Stomach (tissue), 9 donors: ENCODE results near the gene WWC1. TPM values are rescaled to one million over a fixed set of nuclear protein-coding genes. Genes with fewer than 3 reads are reported as not detected.
A peak's percentile ranks its signal among the peaks of the same experiment; 100 is the strongest.

Experiments used
- DNase-seq, 2 donors: peaks; one replicate each; pipeline versions ENCODE4 v3.0.0 to v3.0.0-alpha.2; 2013 to 2019
- H3K27ac ChIP-seq, 5 donors: fragments of 200-600 bp in 4 of 5; sonication (generic) in 4 of 5; one replicate each; pipeline ENCODE4 v1.5.1; 2013 to 2019; ENCODE audit warnings: mild to moderate bottlenecking in 1 of 5, moderate library complexity in 1 of 5
- H3K27me3 ChIP-seq, 3 donors: fragments of 200-600 bp; sonication (generic); one replicate each; pipeline ENCODE4 v1.5.1; 2017 to 2019; ENCODE audit warnings: mixed run types in 1 of 3
- H3K36me3 ChIP-seq, 4 donors: fragments of 200-600 bp; sonication (generic); 1 replicate in 3 of 4; 2 replicates in 1 of 4; pipeline ENCODE4 v1.5.1; 2016 to 2019
- H3K4me1 ChIP-seq, 4 donors: fragments of 200-600 bp; sonication (generic); one replicate each; pipeline ENCODE4 v1.5.1; 2016 to 2019
- H3K4me3 ChIP-seq, 4 donors: fragments of 200-600 bp; sonication (generic) in 3 of 4; one replicate each; pipeline ENCODE4 v1.5.1; 2016 to 2019; ENCODE audit warnings: mild to moderate bottlenecking in 1 of 4
- H3K9me3 ChIP-seq, 4 donors: fragments of 200-600 bp; sonication (generic); one replicate each; pipeline ENCODE4 v1.5.1; 2016 to 2019
- EP300 ChIP-seq: sonication (generic); formaldehyde crosslinking; IDR thresholded peaks from one replicate; pipeline ENCODE4 v1.6.1; 2017; ENCODE audit warnings: antibody characterized with exemption
- POLR2A ChIP-seq, 4 donors: fragments of 450-650 bp; IDR thresholded peaks; one replicate each; pipeline ENCODE4 v1.6.1; 2016; ENCODE audit warnings: antibody characterized with exemption in 4 of 4, control low read depth in 2 of 4, mild to moderate bottlenecking in 1 of 4, moderate library complexity in 1 of 4
- POLR2AphosphoS5 ChIP-seq, 3 donors: sonication (generic); formaldehyde crosslinking; IDR thresholded peaks; one replicate each; pipeline ENCODE4 v1.6.1; 2016; ENCODE audit warnings: antibody characterized with exemption in 3 of 3
- WGBS, 5 donors: extraction: QIAGEN DNeasy Blood & Tissue Kit in 3 of 5; methylation state at CpG; one replicate each; pipeline versions ENCODE4 v1.1.5 to v1.1.7; 2013 to 2018; 5-methylcytosine and 5-hydroxymethylcytosine counted together
- intact Hi-C: fragments of 100-400 bp; cut with DNase I; formaldehyde crosslinking; loops from one replicate; pipeline ENCODE4 v1.15.1; 2023; ENCODE audit warnings: low total_unique reads
- polyA plus RNA-seq, 3 donors: library from polyadenylated mRNA; stranded (reverse); fragments of 200-250 nt; gene quantifications; one replicate each; pipeline ENCODE4 v1.2.3, GENCODE V29; 2013
- total RNA-seq, 5 donors: library from RNA; depleted of rRNA; stranded (reverse); fragments of >200 nt; gene quantifications; one replicate each; pipeline versions ENCODE4 v1.1.0 to v1.2.3, GENCODE V29; 2014 to 2016
- TF ChIP-seq, protein P1 (sequence below), 7 experiments: fragments of 450-650 bp in 4 of 7; fragments of 200-600 bp in 3 of 7; sonication (generic) in 3 of 7; IDR thresholded peaks; one replicate each; pipeline ENCODE4 v1.5.1; 2016 to 2019; ENCODE audit warnings: antibody characterized with exemption in 7 of 7, control low read depth in 2 of 7, mild to moderate bottlenecking in 1 of 7
- donor health status: healthy with polysubstance abuse.
- donor health status: Bipolar disorder and iron deficiency.
- donor health status: healthy.

Gene WWC1
- total and polyA plus RNA-seq, 8 donors = 11.3 to 82.6 (median 33.4) TPM

DNA sequence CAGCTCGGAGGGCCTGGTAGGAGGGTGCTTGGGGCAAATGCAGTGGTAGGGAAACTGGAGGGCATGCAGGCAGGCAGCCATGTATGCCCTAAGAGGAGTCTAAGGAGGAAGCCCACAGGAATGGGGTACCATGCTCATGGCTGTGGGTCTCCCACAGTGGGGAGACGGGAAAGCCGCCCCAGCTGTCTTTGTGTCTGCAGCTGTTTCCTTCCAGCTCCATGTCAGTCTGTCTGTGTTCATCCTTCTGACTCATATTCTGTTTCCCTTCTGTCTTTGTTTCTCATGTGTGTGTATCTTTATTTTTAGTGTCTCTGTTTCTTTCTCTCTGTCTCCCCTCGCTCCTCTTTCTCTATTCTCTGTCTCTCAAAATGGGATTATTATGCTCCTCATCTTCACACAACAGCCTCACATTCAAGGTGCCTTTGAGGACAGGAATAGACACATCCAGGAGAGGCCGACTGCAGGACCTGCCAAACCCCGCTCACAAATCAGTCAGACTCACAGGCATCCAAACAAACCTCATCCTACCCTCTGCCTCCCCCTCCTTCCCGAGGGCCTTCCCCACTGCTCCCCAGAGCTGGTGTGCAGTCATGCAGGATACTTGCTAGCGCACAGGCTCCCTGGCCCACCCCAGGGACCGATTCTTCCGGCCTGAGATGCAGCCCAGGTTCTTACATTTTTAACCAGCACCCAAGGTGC is 126.4 kb downstream of the WWC1 start:
- H3K4me1 ChIP-seq = no peaks in the 10 kb centered on the region
- peaks cover 0 to 61% (median 27%) of the 10 kb centered on the region in 4 donors for H3K36me3 ChIP-seq
- 86 to 90% (median 90%) methylated on average over 10 of the region's 10 CpGs for WGBS, 5 donors
- no peaks in the 10 kb centered on the region for H3K9me3 ChIP-seq
- H3K4me3 ChIP-seq = no peak overlapping the region
- H3K27ac ChIP-seq = no peak overlapping the region
- no peak for TF ChIP-seq EP300
- TF ChIP-seq, protein P1, sequence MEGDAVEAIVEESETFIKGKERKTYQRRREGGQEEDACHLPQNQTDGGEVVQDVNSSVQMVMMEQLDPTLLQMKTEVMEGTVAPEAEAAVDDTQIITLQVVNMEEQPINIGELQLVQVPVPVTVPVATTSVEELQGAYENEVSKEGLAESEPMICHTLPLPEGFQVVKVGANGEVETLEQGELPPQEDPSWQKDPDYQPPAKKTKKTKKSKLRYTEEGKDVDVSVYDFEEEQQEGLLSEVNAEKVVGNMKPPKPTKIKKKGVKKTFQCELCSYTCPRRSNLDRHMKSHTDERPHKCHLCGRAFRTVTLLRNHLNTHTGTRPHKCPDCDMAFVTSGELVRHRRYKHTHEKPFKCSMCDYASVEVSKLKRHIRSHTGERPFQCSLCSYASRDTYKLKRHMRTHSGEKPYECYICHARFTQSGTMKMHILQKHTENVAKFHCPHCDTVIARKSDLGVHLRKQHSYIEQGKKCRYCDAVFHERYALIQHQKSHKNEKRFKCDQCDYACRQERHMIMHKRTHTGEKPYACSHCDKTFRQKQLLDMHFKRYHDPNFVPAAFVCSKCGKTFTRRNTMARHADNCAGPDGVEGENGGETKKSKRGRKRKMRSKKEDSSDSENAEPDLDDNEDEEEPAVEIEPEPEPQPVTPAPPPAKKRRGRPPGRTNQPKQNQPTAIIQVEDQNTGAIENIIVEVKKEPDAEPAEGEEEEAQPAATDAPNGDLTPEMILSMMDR (IDR thresholded peaks at IDR 0.05) = no peak
- TF ChIP-seq POLR2AphosphoS5 (IDR thresholded peaks at IDR 0.05) = no peak
- no peak for TF ChIP-seq POLR2A (IDR thresholded peaks at IDR 0.05)
- no peak for DNase-seq
- H3K27me3 ChIP-seq = no peaks in the 10 kb centered on the region
- intact Hi-C loops = no loop called here

DNA sequence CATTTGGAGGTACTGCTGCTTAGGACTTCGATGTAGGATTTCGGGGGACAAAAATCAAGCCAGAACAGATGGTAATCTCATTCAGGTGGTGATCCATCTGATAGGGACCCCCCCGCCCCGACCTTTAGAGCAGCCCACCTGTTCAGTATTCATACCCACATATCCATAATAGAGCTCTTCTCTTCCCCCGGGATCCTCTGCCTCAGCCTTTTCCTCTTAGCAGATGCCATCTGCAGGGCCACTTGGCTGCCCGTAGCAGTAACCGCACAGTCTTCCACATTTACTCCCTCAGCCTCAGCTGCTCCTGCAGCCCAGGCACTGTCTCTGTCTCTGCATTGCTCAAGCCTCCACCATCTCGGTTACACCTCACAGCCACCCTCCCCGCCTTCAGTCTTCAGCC is 129.0 kb downstream of the WWC1 start:
- Histone ChIP-seq H3K9me3 (no peaks in the 10 kb centered on the region), H3K4me1 (peaks cover 0 to 7% (median 5%) of the 10 kb centered on the region in 4 donors), H3K27ac (no peak overlapping the region), H3K4me3 (no peak overlapping the region), H3K36me3 (peaks cover 0 to 50% (median 19%) of the 10 kb centered on the region in 4 donors), H3K27me3 (no peaks in the 10 kb centered on the region)
- DNase-seq = no peak
- intact Hi-C loops = loop anchor here (10.0 kb wide), 1 partner anchor 146 kb away; no protein-coding TSS in a partner anchor
- 83 to 94% (median 88%) methylated on average over 9 of the region's 9 CpGs for WGBS, 5 donors
- no peak for TF ChIP-seq POLR2AphosphoS5 (IDR thresholded peaks at IDR 0.05)
- TF ChIP-seq, protein P1 (IDR thresholded peaks at IDR 0.05) = no peak
- TF ChIP-seq POLR2A (IDR thresholded peaks at IDR 0.05) = no peak
- TF ChIP-seq EP300 = no peak

DNA sequence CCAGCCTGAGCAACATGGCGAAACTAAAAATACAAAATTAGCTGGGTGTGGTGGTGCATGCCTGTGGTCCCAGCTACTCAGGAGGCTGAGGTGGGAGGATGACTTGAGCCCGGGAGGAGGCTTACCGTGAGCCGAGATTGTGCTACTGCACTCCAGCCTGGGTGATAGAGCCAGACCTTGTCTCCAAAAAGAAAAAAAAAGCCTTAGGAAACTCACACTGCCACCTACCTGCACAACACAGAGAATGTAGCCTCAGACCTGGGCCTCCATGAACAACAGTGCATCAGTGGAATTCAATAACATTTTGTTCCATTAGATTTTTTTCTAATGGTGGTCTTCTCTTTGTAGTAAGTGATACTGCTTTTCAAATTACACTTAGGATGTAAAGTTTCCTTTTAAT is 131.0 kb downstream of the WWC1 start:
- no peaks in the 10 kb centered on the region for H3K9me3 ChIP-seq
- no peak overlapping the region for H3K4me3 ChIP-seq
- DNase-seq = peak in 1 of 2 donors; percentile 32
- intact Hi-C loops = loop anchor here (10.0 kb wide), 1 partner anchor 148 kb away; no protein-coding TSS in a partner anchor
- no peak for TF ChIP-seq EP300
- TF ChIP-seq, protein P1 (IDR thresholded peaks at IDR 0.05) = peak in 3 of 7 experiments; percentile 31 to 53 (median 38)
- no peaks in the 10 kb centered on the region for H3K27me3 ChIP-seq
- H3K27ac ChIP-seq = no peak overlapping the region
- peaks cover 0 to 45% (median 20%) of the 10 kb centered on the region in 4 donors for H3K36me3 ChIP-seq
- 44 to 62% (median 54%) methylated on average over 4 of the region's 4 CpGs for whole genome bisulfite sequencing, 5 donors
- peaks cover 0 to 7% (median 5%) of the 10 kb centered on the region in 4 donors for H3K4me1 ChIP-seq

DNA sequence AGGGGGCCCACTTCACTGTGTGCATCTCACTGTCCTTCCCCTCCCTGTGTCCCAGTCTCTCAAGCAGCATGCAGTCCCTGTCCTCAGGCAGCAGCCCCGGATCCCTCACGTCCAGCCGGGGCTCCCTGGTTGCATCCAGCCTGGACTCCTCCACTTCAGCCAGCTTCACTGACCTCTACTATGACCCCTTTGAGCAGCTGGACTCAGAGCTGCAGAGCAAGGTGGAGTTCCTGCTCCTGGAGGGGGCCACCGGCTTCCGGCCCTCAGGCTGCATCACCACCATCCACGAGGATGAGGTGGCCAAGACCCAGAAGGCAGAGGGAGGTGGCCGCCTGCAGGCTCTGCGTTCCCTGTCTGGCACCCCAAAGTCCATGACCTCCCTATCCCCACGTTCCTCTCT is 132.0 kb downstream of the WWC1 start:
- H3K27ac ChIP-seq = no peak overlapping the region
- no peak for DNase-seq
- no peak overlapping the region for H3K4me3 ChIP-seq
- peaks cover 0 to 7% (median 5%) of the 10 kb centered on the region in 4 donors for H3K4me1 ChIP-seq
- intact Hi-C loops = loop anchor here (10.0 kb wide), 1 partner anchor 149 kb away; no protein-coding TSS in a partner anchor
- TF ChIP-seq EP300 = no peak
- no peak for TF ChIP-seq POLR2A (IDR thresholded peaks at IDR 0.05)
- no peak for TF ChIP-seq POLR2AphosphoS5 (IDR thresholded peaks at IDR 0.05)
- TF ChIP-seq, protein P1 (IDR thresholded peaks at IDR 0.05) = no peak
- H3K9me3 ChIP-seq = no peaks in the 10 kb centered on the region
- no peaks in the 10 kb centered on the region for H3K27me3 ChIP-seq
- H3K36me3 ChIP-seq = peaks cover 0 to 45% (median 22%) of the 10 kb centered on the region in 4 donors
- 65 to 84% (median 69%) methylated on average over 8 to 9 of the region's 9 CpGs for WGBS, 5 donors
